Astrocyte (in vitro differentiated cells and primary cell): ENCODE results near the gene PTMA. TPM values are rescaled to one million over a fixed set of nuclear protein-coding genes. Genes with fewer than 3 reads are reported as not detected.

Source experiments
- DNase-seq: peaks from one replicate; pipeline ENCODE4 v3.0.0-alpha.2; 2010; ENCODE audit warnings: low read depth
- FAIRE-seq: peaks from 2 replicates; lab custom pipeline; 2011; peaks lifted over from hg19 to GRCh38; lab: Jason Lieb, UNC
- H2AFZ ChIP-seq: 2 replicates; pipeline ENCODE4 v1.6.0; 2012; ENCODE audit warnings: low read depth, low read length, inconsistent platforms
- H3K27ac ChIP-seq: 2 replicates; pipeline ENCODE4 v1.5.1; 2011; ENCODE audit warnings: low read depth, low read length, inconsistent platforms
- H3K27me3 ChIP-seq: 2 replicates; pipeline ENCODE4 v1.6.0; 2011; ENCODE audit warnings: low read length, inconsistent platforms; ENCODE audit not compliant: insufficient read depth
- H3K36me3 ChIP-seq: 2 replicates; pipeline ENCODE4 v1.5.1; 2011; ENCODE audit warnings: low read length, inconsistent platforms; ENCODE audit not compliant: insufficient read depth
- H3K4me1 ChIP-seq: 2 replicates; pipeline ENCODE4 v1.5.1; 2011; ENCODE audit warnings: low read length, inconsistent platforms; ENCODE audit not compliant: insufficient read depth
- H3K4me2 ChIP-seq: 2 replicates; pipeline ENCODE4 v1.6.0; 2012; ENCODE audit warnings: low read length, inconsistent platforms
- H3K4me3 ChIP-seq: 2 replicates; pipeline ENCODE4 v1.5.1; 2011; ENCODE audit warnings: low read depth, mild to moderate bottlenecking, low read length, inconsistent platforms; ENCODE audit not compliant: insufficient read depth
- H3K79me2 ChIP-seq: 2 replicates; pipeline ENCODE4 v1.6.0; 2012; ENCODE audit warnings: mild to moderate bottlenecking, low read length, inconsistent platforms; ENCODE audit not compliant: insufficient read depth
- H3K9ac ChIP-seq: 2 replicates; pipeline ENCODE4 v1.6.0; 2012; ENCODE audit warnings: mild to moderate bottlenecking, low read length, inconsistent platforms
- H3K9me3 ChIP-seq: 2 replicates; pipeline ENCODE4 v1.5.1; 2012; ENCODE audit warnings: low read depth, mild to moderate bottlenecking, low read length, inconsistent platforms; ENCODE audit not compliant: insufficient read depth
- H4K20me1 ChIP-seq: 2 replicates; pipeline ENCODE4 v1.6.0; 2012; ENCODE audit warnings: low read length, inconsistent platforms; ENCODE audit not compliant: insufficient read depth
- H3K27ac Mint-ChIP-seq: one replicate; pipeline ENCODE4 v1.8.0; 2021; ENCODE audit warnings: mild to moderate bottlenecking, mixed read lengths; ENCODE audit not compliant: unreplicated experiment
- H3K27me3 Mint-ChIP-seq: one replicate; pipeline ENCODE4 v1.8.0; 2021; ENCODE audit warnings: low read depth, mixed read lengths; ENCODE audit not compliant: unreplicated experiment
- H3K36me3 Mint-ChIP-seq: one replicate; pipeline ENCODE4 v1.8.0; 2021; ENCODE audit warnings: low read depth, mixed read lengths; ENCODE audit not compliant: unreplicated experiment
- H3K4me1 Mint-ChIP-seq: one replicate; pipeline ENCODE4 v1.8.0; 2021; ENCODE audit warnings: low read depth, mixed read lengths; ENCODE audit not compliant: unreplicated experiment
- H3K4me3 Mint-ChIP-seq: one replicate; pipeline ENCODE4 v1.8.0; 2021; ENCODE audit warnings: mild to moderate bottlenecking, moderate library complexity, mixed read lengths; ENCODE audit not compliant: unreplicated experiment
- H3K9me3 Mint-ChIP-seq: one replicate; pipeline ENCODE4 v1.8.0; 2021; ENCODE audit warnings: mild to moderate bottlenecking, mixed read lengths; ENCODE audit not compliant: unreplicated experiment
- EZH2 ChIP-seq: IDR thresholded peaks from 2 replicates; pipeline ENCODE4 v1.6.1; 2012; ENCODE audit warnings: mild to moderate bottlenecking, low read length, inconsistent platforms; ENCODE audit not compliant: insufficient read depth
- total RNA-seq: library from RNA; stranded (reverse); gene quantifications from 2 replicates; pipeline ENCODE4 v1.2.1, GENCODE V29; 2021
- TF ChIP-seq, protein P1 (sequence below): IDR thresholded peaks from 2 replicates; pipeline ENCODE4 v1.5.1; 2011; ENCODE audit warnings: low read depth, mild to moderate bottlenecking, inconsistent platforms, low read length, moderate library complexity; ENCODE audit not compliant: insufficient read depth

The PTMA gene
- total RNA-seq, 1 donor from 2014 or later: 469 TPM

DNA sequence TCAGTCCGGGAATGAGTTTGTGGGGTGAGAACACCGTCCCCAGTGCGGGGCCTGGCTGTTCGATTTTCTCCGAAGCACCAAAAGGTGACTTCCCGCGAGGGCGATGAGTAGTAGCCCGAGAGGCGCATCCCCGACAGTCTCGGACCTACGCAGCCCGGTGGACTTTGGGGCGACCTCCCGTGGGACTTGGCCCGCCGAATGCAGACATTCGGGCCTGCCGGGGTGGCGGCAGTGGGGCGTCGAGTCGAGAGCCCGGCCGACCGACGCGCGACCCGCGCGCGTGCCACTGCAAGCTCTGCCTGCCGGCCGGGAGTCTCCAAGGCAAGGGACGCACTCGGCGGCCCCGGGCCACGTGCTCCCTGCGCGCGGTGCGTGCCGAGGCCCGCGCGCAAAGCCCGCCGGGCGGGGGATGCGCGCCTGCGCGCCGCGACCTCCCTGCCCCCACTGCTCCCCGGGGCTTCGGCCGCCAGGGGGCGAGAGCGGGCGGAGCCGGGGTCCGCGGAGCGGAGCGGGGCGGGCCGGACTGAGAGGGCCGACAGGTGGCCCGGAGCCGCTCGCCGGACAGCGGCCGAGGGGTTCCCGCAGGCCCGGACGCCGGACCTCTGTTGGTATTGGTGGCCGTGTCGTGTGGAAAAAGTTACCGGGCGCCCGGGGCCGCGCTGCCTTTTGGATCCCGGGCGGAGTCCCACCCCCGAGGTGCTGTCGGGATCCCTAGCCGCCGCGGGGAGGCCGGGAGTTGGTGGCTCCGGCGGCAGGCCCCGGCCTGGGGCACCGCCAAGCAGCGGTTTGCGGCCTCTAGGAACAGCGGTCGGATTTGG lies 1.9 kb downstream of the PTMA start:
- Mint-ChIP-seq H3K4me3 (peak overlapping the region; percentile 94), H3K36me3 (peaks cover 11% of the 10 kb centered on the region), H3K4me1 (peaks cover 18% of the 10 kb centered on the region), H3K27me3 (no peaks in the 10 kb centered on the region), H3K9me3 (no peaks in the 10 kb centered on the region), H3K27ac (peak overlapping the region; percentile 95)
- Histone ChIP-seq H3K27me3 (no peaks in the 10 kb centered on the region), H3K4me2 (peak overlapping the region; percentile 96), H3K4me1 (peaks cover 35% of the 10 kb centered on the region), H2AFZ (no peak overlapping the region), H3K79me2 (peaks cover 57% of the 10 kb centered on the region), H3K9ac (peak overlapping the region; percentile 99), H4K20me1 (peaks cover 59% of the 10 kb centered on the region), H3K36me3 (peaks cover 12% of the 10 kb centered on the region), H3K9me3 (no peaks in the 10 kb centered on the region), H3K4me3 (peak overlapping the region; percentile 87), H3K27ac (peak overlapping the region; percentile 90)
- FAIRE-seq (no peak), DNase-seq (peak; percentile 62)
- TF ChIP-seq, protein P1, sequence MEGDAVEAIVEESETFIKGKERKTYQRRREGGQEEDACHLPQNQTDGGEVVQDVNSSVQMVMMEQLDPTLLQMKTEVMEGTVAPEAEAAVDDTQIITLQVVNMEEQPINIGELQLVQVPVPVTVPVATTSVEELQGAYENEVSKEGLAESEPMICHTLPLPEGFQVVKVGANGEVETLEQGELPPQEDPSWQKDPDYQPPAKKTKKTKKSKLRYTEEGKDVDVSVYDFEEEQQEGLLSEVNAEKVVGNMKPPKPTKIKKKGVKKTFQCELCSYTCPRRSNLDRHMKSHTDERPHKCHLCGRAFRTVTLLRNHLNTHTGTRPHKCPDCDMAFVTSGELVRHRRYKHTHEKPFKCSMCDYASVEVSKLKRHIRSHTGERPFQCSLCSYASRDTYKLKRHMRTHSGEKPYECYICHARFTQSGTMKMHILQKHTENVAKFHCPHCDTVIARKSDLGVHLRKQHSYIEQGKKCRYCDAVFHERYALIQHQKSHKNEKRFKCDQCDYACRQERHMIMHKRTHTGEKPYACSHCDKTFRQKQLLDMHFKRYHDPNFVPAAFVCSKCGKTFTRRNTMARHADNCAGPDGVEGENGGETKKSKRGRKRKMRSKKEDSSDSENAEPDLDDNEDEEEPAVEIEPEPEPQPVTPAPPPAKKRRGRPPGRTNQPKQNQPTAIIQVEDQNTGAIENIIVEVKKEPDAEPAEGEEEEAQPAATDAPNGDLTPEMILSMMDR: peak; percentile 58
- TF ChIP-seq EZH2: no peak

DNA sequence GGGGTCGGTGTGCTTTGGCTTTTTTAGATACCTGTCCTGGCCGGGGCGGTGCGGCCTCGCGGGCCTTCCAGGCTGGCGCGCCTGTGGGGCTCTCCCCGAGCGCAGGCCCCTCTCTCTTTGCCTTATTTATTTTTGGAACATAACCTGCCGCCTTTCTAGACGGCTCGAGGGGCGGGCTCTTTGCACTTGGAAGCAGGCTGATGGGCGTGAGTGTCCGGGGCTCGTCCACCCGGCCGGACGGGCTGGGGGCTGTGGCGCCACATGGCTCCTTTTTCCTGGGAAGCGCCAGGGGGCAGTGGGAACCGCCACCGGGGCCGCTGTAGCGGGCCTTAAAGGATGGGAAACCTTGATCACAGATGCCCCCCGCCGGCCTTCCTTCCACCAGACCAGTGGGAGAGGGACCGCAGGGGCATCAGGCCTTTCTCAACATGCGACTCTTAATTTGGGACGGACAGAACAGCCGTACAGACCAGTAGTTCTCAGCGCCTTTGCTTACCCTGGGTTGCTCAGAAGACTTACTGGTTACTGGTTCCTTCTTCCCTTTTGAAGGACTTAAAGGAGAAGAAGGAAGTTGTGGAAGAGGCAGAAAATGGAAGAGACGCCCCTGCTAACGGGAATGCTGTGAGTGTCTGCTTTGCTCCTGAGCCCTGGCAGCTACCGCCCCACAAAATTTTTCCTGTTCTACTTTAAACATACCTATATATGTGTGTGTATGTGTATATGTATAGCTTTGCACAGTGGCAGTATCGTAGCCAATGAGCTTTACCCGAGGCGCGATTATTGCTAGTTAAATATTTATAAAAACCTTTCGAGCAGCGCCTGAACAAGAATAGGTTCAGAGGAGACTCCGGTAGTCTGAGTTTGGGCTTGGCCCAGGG lies 2.7 kb downstream of the PTMA start:
- Histone ChIP-seq H3K4me3 (peak overlapping the region; percentile 87), H3K27ac (peak overlapping the region; percentile 40), H3K9me3 (no peaks in the 10 kb centered on the region), H3K27me3 (no peaks in the 10 kb centered on the region), H3K36me3 (peaks cover 12% of the 10 kb centered on the region), H3K4me2 (peak overlapping the region; percentile 96), H3K79me2 (peaks cover 53% of the 10 kb centered on the region), H3K4me1 (peaks cover 42% of the 10 kb centered on the region), H3K9ac (peak overlapping the region; percentile 99), H4K20me1 (peaks cover 65% of the 10 kb centered on the region), H2AFZ (no peak overlapping the region)
- TF ChIP-seq, protein P1: no peak
- no peak for TF ChIP-seq EZH2
- peak overlapping the region; percentile 34 for H3K27ac Mint-ChIP-seq
- no peaks in the 10 kb centered on the region for H3K27me3 Mint-ChIP-seq
- no peaks in the 10 kb centered on the region for H3K9me3 Mint-ChIP-seq
- H3K36me3 Mint-ChIP-seq: peaks cover 11% of the 10 kb centered on the region
- DNase-seq: no peak
- peaks cover 26% of the 10 kb centered on the region for H3K4me1 Mint-ChIP-seq
- H3K4me3 Mint-ChIP-seq: peak overlapping the region; percentile 89
- FAIRE-seq: no peak
